HG03066 (cell line): ENCODE data around the gene SCN3A.

Experiments used
- ATAC-seq: cut with Tn5 transposase; IDR thresholded peaks from one replicate; pipeline ENCODE4 v1.9.1; 2021; ENCODE audit warnings: low read depth; ENCODE audit not compliant: unreplicated experiment

Gene SCN3A

DNA sequence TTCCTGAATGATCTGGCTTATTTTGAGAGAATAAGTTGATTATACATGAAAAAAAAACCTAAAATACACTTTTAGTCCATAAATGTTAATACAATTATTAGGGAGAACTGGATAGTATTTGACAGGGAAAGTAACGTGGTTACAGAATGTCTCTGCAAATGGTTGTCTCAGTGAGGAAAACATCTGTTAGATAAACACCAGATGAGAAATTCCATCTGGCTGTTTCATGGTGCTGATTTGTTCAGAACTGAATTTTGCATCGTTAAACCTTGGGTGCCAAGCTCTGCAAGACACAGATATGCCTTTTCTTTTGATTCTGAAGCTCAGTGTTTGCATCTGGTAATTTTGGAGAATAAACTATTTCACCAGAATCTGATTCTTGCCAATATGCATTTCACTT, 90.4 kb downstream of the SCN3A start:
- ATAC-seq, result no peak

GRCh38 chr2:165112789-165113188, 91.1 kb downstream of the SCN3A start:
- ATAC-seq, result no peak

GRCh38 chr2:165112133-165112573, 91.7 kb downstream of the SCN3A start:
- ATAC-seq, result no peak

DNA sequence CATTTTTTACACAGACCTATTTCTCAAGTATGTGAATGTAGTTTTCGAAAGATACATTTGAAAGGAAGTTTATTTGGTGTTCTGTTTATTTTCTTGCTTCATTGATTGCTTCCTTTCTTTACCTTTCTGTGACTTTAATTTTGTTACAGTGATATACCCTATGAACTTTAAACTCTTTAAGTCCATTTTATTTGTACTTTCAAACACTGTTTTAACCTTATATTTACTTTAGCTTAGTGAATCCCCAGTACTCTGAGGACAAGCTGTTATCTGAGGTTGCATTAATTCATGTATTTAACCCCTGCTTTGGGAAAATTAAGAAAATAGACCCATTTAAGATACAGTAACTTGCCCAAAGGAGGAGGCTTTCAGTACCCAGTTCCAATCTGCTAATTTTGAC, 93.5 kb downstream of the SCN3A start:
- no peak for ATAC-seq

GRCh38 chr2:165109915-165110314, 93.9 kb downstream of the SCN3A start:
- no peak for ATAC-seq

DNA sequence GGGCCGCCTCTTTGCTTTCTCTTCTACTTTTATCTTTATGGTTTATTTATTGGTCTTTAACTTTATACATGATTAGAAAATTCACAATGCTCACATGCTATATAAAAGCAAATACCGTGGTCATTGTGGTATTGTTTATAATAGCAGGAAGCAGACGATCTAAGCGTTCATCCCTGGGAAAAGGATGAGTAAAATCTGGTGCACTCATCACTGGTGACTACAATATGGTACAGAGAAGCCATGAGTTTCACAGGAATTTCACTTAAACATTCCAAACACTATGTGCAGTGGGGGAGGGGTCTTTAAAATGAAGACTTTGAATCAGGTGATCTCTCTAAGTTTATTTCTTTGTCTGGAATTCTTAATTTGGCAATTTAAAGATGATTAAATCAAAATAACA, 97.9 kb downstream of the SCN3A start:
- ATAC-seq, result no peak

DNA sequence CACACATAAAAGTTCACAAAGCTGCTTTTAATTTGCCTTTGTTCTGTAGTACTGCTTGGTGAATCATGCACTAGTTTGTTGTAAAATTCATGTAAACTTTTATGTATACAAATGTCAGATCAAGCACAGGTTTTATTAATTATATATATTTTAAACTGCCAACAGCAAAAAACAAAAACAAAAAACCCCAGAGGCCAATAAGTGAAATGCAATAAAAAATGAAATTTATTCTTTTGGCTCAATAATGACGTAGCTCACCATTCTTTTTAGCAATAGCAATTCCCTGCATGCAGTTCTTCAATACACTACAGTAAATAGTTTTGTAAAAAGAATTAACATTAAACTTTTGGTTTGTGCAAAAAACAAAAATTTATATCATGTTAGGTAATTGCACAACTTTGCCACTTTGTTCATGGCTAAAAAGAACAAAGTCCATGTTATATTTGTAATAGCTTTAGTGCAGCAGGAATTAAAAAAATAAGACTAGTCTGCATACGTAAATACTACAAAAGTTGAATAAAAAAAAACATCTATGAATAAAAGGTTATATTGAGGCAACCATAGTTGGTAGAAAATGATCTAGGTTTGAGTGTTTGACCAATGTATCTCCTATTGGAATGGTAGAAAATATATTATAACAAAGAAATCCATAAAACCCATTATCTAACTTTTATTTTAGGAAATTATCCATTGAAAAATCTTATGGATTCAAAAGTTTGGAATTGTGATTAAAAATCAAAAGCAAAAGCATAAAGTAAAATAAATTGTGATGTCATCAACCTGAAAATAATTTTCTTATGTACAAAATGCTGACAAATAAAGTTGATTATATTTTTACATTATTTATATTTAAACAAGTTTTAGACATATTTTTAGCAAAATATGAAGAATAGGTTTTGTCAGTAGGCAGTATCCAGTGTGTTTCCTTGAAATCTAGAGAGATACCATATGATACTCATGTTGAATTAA, 115.6 kb downstream of the SCN3A start:
- no peak for ATAC-seq

DNA sequence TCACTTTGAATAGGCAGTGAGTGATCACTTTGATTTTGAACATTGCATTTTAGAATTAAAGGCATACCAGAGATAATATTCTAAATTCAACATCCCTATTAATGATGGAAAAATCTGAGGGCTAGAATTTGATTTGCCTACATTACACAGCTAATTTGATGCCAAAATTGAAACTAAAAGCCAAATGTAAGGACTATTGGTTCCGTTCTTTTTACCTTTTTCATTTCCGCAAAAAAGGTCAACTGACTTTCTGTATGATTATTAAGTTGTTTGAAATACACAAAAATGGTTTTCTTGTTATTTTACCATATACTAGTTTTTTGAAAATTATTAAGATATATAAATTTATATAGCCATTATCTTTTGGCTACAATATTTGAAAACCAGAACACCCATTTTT, 117.5 kb downstream of the SCN3A start:
- no peak for ATAC-seq

DNA sequence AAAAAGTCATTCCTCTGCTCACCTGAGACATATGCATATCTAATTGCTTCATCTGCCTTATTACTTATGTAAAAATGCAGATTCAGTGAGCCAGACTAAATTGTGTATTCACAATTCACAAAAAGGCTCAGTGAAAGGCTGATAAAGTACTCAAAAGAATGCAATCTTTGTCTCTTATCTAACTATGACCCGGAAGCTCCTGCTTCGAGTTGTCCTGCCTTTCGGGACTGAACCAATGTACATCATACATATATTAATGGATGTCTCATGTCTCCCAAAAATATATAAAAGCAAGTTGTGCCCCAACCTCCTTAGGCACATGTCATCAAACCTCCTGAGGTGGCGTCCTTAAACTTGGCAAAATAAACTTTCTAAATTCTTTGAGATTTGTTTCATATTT, 120.5 kb downstream of the SCN3A start:
- ATAC-seq, result no peak

- no peak for ATAC-seq
These were observed 121.4 kb downstream of the SCN3A start for GRCh38 chr2:165082479-165082878.

GRCh38 chr2:165081276-165081675, 122.6 kb downstream of the SCN3A start:
- no peak for ATAC-seq

GRCh38 chr2:165079432-165079831, 124.4 kb downstream of the SCN3A start:
- ATAC-seq, result no peak

GRCh38 chr2:165078913-165079312, 124.9 kb downstream of the SCN3A start:
- no peak for ATAC-seq

DNA sequence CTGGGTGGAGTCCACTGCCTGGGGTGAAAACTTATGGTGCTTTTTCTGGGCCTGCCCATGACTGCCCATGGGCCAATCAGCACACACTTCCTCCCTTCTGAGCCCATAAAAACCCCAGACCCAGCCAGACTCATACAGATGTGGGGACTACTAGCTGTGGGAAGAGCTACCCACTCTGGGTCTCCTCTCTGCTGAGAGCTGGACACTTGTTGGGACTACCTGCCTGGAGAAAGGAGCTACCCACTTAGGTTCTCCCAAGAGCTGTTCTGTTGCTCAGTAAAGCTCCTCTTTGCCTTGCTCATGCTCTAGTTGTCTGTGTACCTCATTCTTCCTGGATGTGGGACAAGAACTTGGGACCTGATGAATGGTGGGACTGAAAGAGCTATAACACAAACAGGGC, 129.0 kb downstream of the SCN3A start:
- ATAC-seq, result no peak

DNA sequence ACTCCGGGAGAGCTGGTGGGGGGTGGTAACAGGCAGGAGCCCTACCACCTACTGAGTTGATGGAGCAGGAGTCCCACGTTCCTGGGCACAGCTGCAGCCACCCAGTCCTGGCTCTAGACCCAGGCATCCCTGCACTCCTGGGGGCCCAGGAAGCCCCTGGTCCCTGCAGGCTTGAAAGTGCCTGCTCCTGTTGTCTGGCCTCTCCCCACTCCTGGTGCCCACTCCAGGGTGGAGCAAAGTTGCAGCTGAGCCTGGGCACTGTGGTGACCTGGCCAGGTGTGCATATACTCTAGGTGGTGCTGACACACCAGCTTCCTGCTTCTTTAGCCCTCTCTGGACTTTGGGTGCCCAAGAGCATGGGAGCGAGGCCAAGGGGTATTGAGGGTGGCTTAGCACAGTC, 129.5 kb downstream of the SCN3A start:
- no peak for ATAC-seq

- ATAC-seq, result no peak
These were observed 133.8 kb downstream of the SCN3A start for GRCh38 chr2:165070076-165070475.

- ATAC-seq, result no peak
These were observed 134.7 kb downstream of the SCN3A start for GRCh38 chr2:165069151-165069550.

GRCh38 chr2:165068487-165068757, 135.4 kb downstream of the SCN3A start:
- no peak for ATAC-seq

DNA sequence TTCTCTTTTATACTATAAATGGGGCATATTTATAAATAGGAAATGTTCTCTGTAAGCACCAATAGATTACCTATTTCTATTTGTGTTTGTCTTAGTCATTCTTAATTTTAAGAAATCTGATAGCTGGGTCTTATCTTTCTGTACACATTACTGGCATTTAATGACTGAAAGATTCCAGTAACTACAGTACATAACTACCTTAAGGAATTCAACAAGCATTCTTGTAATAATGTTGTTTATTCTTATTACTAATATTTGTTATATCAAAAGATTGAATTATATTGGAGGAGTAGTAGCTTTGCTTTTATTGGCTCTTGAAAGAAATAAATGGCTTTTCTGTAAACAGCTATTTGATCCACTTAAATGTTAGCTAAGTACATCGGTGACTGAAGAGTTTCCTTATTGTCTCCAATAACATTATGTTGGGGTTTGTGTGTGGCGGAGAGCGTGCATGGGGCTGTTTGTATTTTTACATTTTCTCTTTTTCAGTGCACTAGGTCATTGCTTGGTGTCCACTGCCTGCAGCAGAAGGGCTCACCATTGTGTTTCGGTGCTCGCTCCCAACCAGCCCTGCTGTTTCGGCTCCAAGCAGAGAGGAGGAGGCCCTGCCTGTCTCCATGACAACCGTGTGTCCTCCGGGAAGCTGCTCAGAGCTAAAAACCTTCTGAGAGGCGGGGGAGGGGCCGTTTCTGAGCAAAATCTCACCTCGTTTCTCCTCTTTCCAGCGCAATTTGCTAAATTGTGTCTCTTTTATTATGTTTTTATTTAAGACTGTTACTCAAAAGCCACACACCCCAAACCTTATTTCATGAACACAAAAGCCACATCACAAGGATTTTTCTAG, 136.0 kb downstream of the SCN3A start:
- no peak for ATAC-seq

- no peak for ATAC-seq
These were observed 139.1 kb downstream of the SCN3A start for GRCh38 chr2:165064743-165065142.

DNA sequence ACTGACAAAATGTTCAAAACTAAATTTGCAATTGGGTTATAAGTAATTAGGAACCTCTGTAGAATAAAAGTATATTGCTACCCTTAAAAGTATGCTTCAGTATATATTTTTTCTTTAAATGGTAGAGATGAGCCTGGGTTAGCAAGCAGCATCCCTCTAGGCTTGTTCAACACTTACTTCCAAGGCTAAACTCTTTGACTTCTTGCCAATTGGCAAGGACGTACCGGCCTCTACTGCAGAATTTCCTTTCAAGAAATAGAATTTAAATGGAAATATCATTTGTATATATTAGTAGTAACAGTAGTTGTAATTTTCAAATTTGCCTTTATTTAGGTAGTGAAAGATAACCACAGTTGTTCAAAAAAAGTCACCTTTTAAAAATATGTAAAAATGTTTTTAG, 143.4 kb downstream of the SCN3A start:
- ATAC-seq, result no peak
